GM21526 (cell line): ENCODE results near the gene GTPBP1.
A peak's percentile ranks its signal among the peaks of the same experiment; 100 is the strongest.

Source experiments
- ATAC-seq: cut with Tn5 transposase; IDR thresholded peaks from one replicate; pipeline ENCODE4 v1.9.1; 2021; ENCODE audit warnings: moderate library complexity; ENCODE audit not compliant: unreplicated experiment, low FRiP score

Gene GTPBP1

GRCh38 chr22:38755911-38756532, 50.3 kb downstream of the GTPBP1 start, which contains the start of gene SUN2:
SUN2 (minus strand) TSS chr22:38755998; CDS start chr22:38752628, 3,370 bp downstream.
- ATAC-seq = peak; percentile 56

DNA sequence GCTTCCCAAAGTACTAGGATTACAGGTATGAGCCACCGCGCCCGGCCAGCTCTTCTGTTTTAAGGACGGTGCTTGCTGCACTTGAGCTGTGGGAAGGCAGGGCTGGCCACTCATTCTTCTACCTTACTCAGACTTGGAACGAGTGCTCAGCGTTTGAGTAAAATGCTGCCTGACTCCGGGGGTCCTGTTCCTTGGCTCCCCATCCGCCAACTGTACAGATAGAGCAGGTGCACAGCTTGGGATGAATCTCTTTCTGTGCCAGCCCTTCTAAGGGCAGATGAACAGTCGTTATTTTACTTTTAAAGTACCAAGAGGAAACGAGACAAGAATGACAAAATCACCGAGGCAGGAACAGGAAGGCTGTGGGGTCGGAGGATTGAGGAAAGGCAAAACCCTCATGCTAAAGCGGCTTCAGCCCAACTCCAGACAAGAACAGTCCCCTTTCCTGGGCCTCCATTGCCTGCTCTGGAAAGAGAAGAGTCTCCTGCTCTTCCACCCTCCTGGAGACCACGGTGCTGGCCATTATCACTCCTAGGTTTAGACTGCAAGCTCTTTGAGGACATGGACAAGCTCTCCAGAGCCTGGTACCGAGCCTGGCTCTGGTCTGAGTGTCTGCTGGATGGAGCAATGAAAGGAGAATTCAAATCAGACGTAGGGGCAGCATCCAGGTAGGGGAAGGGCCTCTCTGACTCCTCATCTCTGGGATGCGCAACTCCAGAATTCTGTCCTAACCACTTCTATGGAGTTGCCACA, 51.1 kb downstream of the GTPBP1 start:
- no peak for ATAC-seq

DNA sequence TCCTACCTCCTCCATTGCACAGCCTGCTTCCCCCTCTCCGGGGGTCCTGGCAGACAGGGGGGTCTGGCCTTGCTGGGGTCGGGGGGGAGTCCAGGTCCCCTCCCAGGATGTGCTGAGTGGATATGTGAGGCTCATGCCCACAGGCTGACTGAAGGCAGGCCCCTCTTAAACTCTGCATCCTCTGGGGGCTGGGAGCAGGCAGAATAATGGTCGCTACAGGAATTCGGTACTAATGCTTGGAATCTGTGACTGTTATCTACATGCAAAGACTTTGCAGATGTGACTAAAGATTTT, 51.7 kb downstream of the GTPBP1 start:
- no peak for ATAC-seq

DNA sequence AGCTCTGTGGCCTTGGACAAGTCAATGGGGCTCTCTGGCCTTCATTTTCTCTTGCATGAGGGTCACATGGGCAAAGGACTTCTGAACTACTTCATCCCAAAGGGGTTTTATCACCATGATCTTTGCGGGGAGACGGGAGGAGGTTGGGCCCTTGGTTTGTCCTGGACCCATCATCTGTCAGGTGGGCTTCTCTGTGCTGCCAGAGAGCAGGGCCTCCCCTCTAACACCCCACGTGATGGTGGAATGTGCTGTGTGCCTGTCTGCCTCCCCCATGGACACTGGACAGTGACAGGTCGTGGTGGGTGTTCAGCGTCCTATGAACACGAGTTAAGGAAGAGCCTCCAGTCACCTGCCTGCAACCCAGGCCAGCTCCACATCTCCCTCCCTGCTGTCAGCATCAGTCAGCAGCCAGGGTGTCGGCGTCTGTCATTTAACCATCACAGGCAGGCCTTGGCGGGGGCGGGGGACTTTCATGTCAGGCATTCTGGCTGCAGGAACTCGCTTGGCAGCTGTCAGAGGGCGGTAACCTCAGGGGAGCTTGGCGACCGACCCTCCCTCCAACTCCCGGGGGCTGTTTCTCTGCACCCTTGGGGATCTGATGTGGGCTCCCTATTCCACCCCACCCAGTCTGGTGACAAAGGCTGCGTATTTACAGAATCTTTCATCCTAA, 52.7 kb downstream of the GTPBP1 start:
- ATAC-seq = no peak

- ATAC-seq = no peak
These were observed 53.3 kb downstream of the GTPBP1 start for GRCh38 chr22:38759005-38759404.

- no peak for ATAC-seq
These were observed 54.9 kb downstream of the GTPBP1 start for GRCh38 chr22:38760477-38761201.

GRCh38 chr22:38761202-38762162, 55.7 kb downstream of the GTPBP1 start:
- ATAC-seq = no peak

DNA sequence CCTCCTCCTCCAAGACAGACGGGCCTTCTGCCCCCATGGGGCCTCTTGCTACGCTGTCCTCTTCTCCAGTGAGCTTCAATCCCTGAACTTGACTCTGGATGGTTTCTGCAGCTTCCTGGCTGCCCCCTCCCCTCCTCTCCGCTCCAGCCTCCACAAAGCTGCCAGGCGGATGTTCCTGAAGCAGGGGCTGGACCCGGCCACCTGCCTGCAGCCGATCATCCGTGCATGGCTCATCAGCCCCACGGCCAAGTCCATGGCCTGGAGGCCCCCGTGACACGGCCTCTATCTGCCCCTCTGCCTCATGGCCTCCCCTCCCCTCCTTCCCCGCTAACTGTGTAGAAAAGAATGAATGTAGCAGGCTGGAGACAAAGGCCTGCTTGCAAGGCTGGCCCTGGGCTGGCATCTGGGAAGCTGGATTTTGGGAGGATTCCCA, 56.8 kb downstream of the GTPBP1 start:
- no peak for ATAC-seq

- ATAC-seq = no peak
These were observed 60.5 kb downstream of the GTPBP1 start for GRCh38 chr22:38766076-38766777.

- ATAC-seq = no peak
These were observed 61.6 kb downstream of the GTPBP1 start for GRCh38 chr22:38767313-38767712.

- ATAC-seq = no peak
These were observed 62.3 kb downstream of the GTPBP1 start for GRCh38 chr22:38768036-38768435.

GRCh38 chr22:38770257-38770949, 64.7 kb downstream of the GTPBP1 start:
- no peak for ATAC-seq

- no peak for ATAC-seq
These were observed 66.8 kb downstream of the GTPBP1 start for GRCh38 chr22:38772623-38772873.

DNA sequence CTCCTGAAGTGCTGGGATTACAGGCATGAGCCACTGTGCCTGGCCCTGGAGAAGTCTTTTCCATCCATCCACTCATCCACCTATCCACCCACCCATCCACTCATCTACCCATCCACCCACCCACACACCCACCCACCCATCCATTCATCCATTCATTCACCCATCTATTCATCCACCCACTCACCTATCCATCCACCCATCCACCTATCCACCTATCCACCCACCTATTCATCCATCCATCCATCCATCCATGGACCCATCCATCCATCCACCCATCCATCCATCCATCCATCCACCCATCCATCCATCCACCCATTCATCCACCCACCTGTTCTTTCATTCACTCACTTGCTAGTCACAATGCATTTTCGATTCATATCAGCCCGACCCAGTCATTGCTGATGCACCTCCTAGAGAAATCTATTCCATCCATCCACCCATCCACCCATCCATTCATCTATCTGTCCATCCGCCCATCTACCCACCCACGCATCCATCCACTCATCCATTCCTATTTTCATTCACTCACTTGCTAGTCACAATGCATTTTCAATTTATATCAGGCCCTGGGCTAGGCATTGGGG, 67.7 kb downstream of the GTPBP1 start:
- ATAC-seq = no peak

- ATAC-seq = no peak
These were observed 68.9 kb downstream of the GTPBP1 start for GRCh38 chr22:38774496-38775166.

GRCh38 chr22:38775656-38776055, 69.9 kb downstream of the GTPBP1 start:
- ATAC-seq = no peak

GRCh38 chr22:38776086-38776485, 70.3 kb downstream of the GTPBP1 start:
- ATAC-seq = no peak

- ATAC-seq = no peak
These were observed 71.4 kb downstream of the GTPBP1 start for GRCh38 chr22:38777087-38777671.
